ENCODE results near the gene KRTAP1-1.
"Not testable (repeated sequence)": the region's sequence is repeated elsewhere in the genome, so short reads cannot be mapped to it uniquely, and the experiment has no call there.

Gene KRTAP1-1

GRCh38 chr17:41057547-41057946 lies 16.3 kb upstream of the KRTAP1-1 start:
- DNase-seq (ENCODE audit: extremely low read depth in 1 of 2, low read depth in 1 of 2) = no peak

GRCh38 chr17:41055130-41055529 lies 13.9 kb upstream of the KRTAP1-1 start, which contains the start of gene KRTAP2-2:
TSS of gene KRTAP2-2 (minus strand) at chr17:41055230. CDS start at chr17:41055211, 19 bp downstream.
- not testable (repeated sequence) for DNase-seq (ENCODE audit: extremely low read depth in 1 of 2, low read depth in 1 of 2)

- DNase-seq (ENCODE audit: extremely low read depth in 1 of 2, low read depth in 1 of 2) = not testable (repeated sequence)
These were observed 13.3 kb upstream of the KRTAP1-1 start for GRCh38 chr17:41054556-41054955.

- no peak for DNase-seq (ENCODE audit: extremely low read depth in 1 of 2, low read depth in 1 of 2)
These were observed 12.8 kb upstream of the KRTAP1-1 start for GRCh38 chr17:41054025-41054424.

- DNase-seq (ENCODE audit: extremely low read depth in 1 of 2, low read depth in 1 of 2) = no peak
These were observed 11.3 kb upstream of the KRTAP1-1 start for GRCh38 chr17:41052566-41052965.

- no peak for DNase-seq (ENCODE audit: extremely low read depth in 1 of 2, low read depth in 1 of 2)
These were observed 7.9 kb upstream of the KRTAP1-1 start for GRCh38 chr17:41049110-41049509.

- no peak for DNase-seq (ENCODE audit: extremely low read depth in 1 of 2, low read depth in 1 of 2)
These were observed 7.2 kb upstream of the KRTAP1-1 start for GRCh38 chr17:41048441-41048840.

GRCh38 chr17:41046735-41047465 lies 5.7 kb upstream of the KRTAP1-1 start, which contains the start of gene KRTAP2-1:
TSS of gene KRTAP2-1 (minus strand) at chr17:41047316. CDS start at chr17:41047267, 49 bp downstream.
- DNase-seq (ENCODE audit: extremely low read depth in 1 of 2, low read depth in 1 of 2) = not testable (repeated sequence)

- DNase-seq (ENCODE audit: extremely low read depth in 1 of 2, low read depth in 1 of 2) = no peak
These were observed 1.7 kb upstream of the KRTAP1-1 start for GRCh38 chr17:41042953-41043352.

- DNase-seq (ENCODE audit: extremely low read depth in 1 of 2, low read depth in 1 of 2) = no peak
These were observed 3.3 kb downstream of the KRTAP1-1 start for GRCh38 chr17:41037853-41038350.

GRCh38 chr17:41034346-41034935 lies 6.8 kb downstream of the KRTAP1-1 start, which contains the start of gene KRTAP1-3:
TSS of gene KRTAP1-3 (minus strand) at chr17:41034874. CDS start at chr17:41034821, 53 bp downstream.
- not testable (repeated sequence) for DNase-seq (ENCODE audit: extremely low read depth in 1 of 2, low read depth in 1 of 2)

- no peak for DNase-seq (ENCODE audit: extremely low read depth in 1 of 2, low read depth in 1 of 2)
These were observed 11.5 kb downstream of the KRTAP1-1 start, which contains the start of gene KRTAP1-4 for GRCh38 chr17:41029633-41030245. TSS of gene KRTAP1-4 (minus strand) at chr17:41030195. CDS start at chr17:41030078, 117 bp downstream.

- no peak for DNase-seq (ENCODE audit: extremely low read depth in 1 of 2, low read depth in 1 of 2)
These were observed 14.4 kb downstream of the KRTAP1-1 start, which contains the start of gene KRTAP1-5 for GRCh38 chr17:41026715-41027471. TSS of gene KRTAP1-5 (minus strand) at chr17:41027208. CDS start at chr17:41027155, 53 bp downstream.

GRCh38 chr17:41024697-41025096 lies 16.6 kb downstream of the KRTAP1-1 start:
- no peak for DNase-seq (ENCODE audit: extremely low read depth in 1 of 2, low read depth in 1 of 2)

GRCh38 chr17:41020336-41020735 lies 20.9 kb downstream of the KRTAP1-1 start:
- DNase-seq (ENCODE audit: extremely low read depth in 1 of 2, low read depth in 1 of 2) = no peak

- no peak for DNase-seq (ENCODE audit: extremely low read depth in 1 of 2, low read depth in 1 of 2)
These were observed 21.8 kb downstream of the KRTAP1-1 start for GRCh38 chr17:41019415-41019814.

- DNase-seq (ENCODE audit: extremely low read depth in 1 of 2, low read depth in 1 of 2) = no peak
These were observed 22.7 kb downstream of the KRTAP1-1 start for GRCh38 chr17:41018541-41018940.

GRCh38 chr17:41016578-41017215 lies 24.6 kb downstream of the KRTAP1-1 start:
- no peak for DNase-seq (ENCODE audit: extremely low read depth in 1 of 2, low read depth in 1 of 2)

GRCh38 chr17:41015454-41015853 lies 25.8 kb downstream of the KRTAP1-1 start:
- no peak for DNase-seq (ENCODE audit: extremely low read depth in 1 of 2, low read depth in 1 of 2)

- DNase-seq (ENCODE audit: extremely low read depth in 1 of 2, low read depth in 1 of 2) = no peak
These were observed 27.6 kb downstream of the KRTAP1-1 start for GRCh38 chr17:41013606-41014005.
